ENCODE results near the gene EHBP1. TPM values are rescaled to one million over a fixed set of nuclear protein-coding genes. Genes with fewer than 3 reads are reported as not detected.

The EHBP1 gene
- total RNA-seq, 2 experiments from 2014 or later = 21.4 to 22.3 TPM

DNA sequence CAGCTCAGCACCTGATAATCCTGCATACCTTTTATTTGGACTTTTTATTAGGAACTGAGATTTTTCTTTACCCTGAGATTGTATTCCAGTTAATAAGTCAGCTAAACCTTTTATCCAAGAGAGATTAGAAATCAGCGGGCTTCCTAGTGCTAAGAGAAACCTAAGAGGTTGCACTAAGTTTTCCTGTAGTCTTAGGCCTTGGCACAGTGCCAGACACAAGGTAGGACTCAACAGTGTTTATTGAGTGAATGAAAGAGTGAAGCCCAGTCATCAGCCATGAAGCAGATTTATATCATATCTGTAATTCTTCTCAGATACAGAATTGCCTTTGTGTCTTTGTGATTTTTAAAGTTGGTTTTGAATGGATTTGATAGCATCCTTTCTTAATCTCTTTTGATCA lies 358.7 kb downstream of the EHBP1 start:
- Mint-ChIP-seq H3K36me3 (ENCODE audit: low read depth) (no peaks in the 10 kb centered on the region), H3K27ac (no peak overlapping the region), H3K27me3 (peaks cover 77% of the 10 kb centered on the region), H3K4me1 (ENCODE audit: low read depth) (peaks cover 6% of the 10 kb centered on the region), H3K9me3 (peaks cover 3% of the 10 kb centered on the region), H3K4me3 (no peak overlapping the region)
- ChIA-PET CTCF (interaction anchor here (0.5 kb wide), 1 partner anchor 20 kb away, joined by 3 read pairs; no protein-coding TSS in a partner anchor), POLR2A (no interaction called here)
- TF ChIP-seq, protein P1, sequence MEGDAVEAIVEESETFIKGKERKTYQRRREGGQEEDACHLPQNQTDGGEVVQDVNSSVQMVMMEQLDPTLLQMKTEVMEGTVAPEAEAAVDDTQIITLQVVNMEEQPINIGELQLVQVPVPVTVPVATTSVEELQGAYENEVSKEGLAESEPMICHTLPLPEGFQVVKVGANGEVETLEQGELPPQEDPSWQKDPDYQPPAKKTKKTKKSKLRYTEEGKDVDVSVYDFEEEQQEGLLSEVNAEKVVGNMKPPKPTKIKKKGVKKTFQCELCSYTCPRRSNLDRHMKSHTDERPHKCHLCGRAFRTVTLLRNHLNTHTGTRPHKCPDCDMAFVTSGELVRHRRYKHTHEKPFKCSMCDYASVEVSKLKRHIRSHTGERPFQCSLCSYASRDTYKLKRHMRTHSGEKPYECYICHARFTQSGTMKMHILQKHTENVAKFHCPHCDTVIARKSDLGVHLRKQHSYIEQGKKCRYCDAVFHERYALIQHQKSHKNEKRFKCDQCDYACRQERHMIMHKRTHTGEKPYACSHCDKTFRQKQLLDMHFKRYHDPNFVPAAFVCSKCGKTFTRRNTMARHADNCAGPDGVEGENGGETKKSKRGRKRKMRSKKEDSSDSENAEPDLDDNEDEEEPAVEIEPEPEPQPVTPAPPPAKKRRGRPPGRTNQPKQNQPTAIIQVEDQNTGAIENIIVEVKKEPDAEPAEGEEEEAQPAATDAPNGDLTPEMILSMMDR (IDR thresholded peaks at IDR 0.05) = no peak
- H3K4me3 ChIP-seq (ENCODE audit: low read length) = no peak overlapping the region
- peaks cover 3 to 5% of the 10 kb centered on the region in 2 experiments for H3K9me3 ChIP-seq (ENCODE audit: control insufficient read depth in 1 of 2, insufficient read depth in 1 of 2, low read length in 2 of 2)
- no peak overlapping the region for H3K27ac ChIP-seq (ENCODE audit: low read depth in 1 of 2, low read length in 2 of 2)
- H3K4me1 ChIP-seq (ENCODE audit: insufficient read depth, low read length) = peaks cover 7% of the 10 kb centered on the region
- intact Hi-C loops (cut with DNase I, micrococcal nuclease) = no loop called here
- H3K27me3 ChIP-seq (ENCODE audit: control insufficient read depth in 1 of 2, insufficient read depth in 2 of 2, low read length in 2 of 2) = peaks cover 9 to 62% of the 10 kb centered on the region in 2 experiments
- no peaks in the 10 kb centered on the region for H3K36me3 ChIP-seq (ENCODE audit: insufficient read depth, low read length)
- DNase-seq = no peak
- no peak for ATAC-seq (ENCODE audit: poor library complexity)

DNA sequence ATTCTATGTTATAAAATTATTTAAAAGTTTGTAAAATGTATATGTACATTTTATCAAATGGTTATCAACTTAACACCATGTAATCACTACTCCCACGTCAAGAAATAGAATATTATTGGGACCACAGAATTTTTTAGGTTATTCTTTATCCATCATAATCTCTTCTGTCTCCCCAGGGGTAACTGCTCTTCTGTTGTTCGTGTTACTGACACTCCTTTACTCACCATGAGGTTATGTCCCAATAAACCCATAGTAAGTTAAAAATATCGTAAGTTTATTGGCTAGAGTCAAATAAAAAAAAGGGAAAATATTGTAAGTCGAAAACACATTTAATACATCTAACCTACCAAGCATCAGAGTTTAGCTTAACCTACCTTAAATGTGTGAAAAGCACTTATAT lies 359.1 kb downstream of the EHBP1 start:
- CTCF ChIA-PET = no interaction called here
- no peak overlapping the region for H3K27ac ChIP-seq (ENCODE audit: low read depth in 1 of 2, low read length in 2 of 2)
- no peak overlapping the region for H3K4me3 Mint-ChIP-seq
- H3K4me1 ChIP-seq (ENCODE audit: insufficient read depth, low read length) = peaks cover 3% of the 10 kb centered on the region
- H3K36me3 ChIP-seq (ENCODE audit: insufficient read depth, low read length) = no peaks in the 10 kb centered on the region
- POLR2A ChIA-PET = no interaction called here
- no peaks in the 10 kb centered on the region for H3K36me3 Mint-ChIP-seq (ENCODE audit: low read depth)
- peaks cover 77% of the 10 kb centered on the region for H3K27me3 Mint-ChIP-seq
- H3K4me3 ChIP-seq (ENCODE audit: low read length) = no peak overlapping the region
- H3K27ac Mint-ChIP-seq = no peak overlapping the region
- peaks cover 5 to 58% of the 10 kb centered on the region in 2 experiments for H3K27me3 ChIP-seq (ENCODE audit: control insufficient read depth in 1 of 2, insufficient read depth in 2 of 2, low read length in 2 of 2)
- DNase-seq = no peak
- peaks cover 6% of the 10 kb centered on the region for H3K4me1 Mint-ChIP-seq (ENCODE audit: low read depth)
- intact Hi-C loops (cut with DNase I, micrococcal nuclease) = no loop called here
- no peak for ATAC-seq (ENCODE audit: poor library complexity)
- TF ChIP-seq, protein P1 (IDR thresholded peaks at IDR 0.05) = no peak
- peaks cover 3 to 4% of the 10 kb centered on the region in 2 experiments for H3K9me3 ChIP-seq (ENCODE audit: control insufficient read depth in 1 of 2, insufficient read depth in 1 of 2, low read length in 2 of 2)
- peaks cover 3% of the 10 kb centered on the region for H3K9me3 Mint-ChIP-seq

DNA sequence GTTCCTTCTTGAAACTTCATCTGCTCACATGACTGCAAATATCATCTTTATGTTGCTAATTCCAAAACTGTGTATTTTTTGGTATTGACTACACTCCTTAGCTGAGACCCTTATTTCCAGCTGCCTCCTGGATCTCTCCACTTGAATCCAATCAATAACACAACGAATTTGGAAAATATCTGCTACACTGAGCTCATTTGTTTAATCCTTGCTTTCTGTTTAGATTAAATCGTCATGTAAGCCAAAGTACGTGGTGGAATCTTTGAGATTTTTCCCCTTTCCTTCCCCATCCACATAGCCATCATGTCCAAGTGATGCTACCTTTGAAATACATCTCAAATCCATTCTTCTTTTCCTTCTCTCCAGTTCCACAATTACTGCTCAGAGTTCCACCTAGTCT lies 360.8 kb downstream of the EHBP1 start:
- ChIA-PET CTCF (no interaction called here), POLR2A (no interaction called here)
- Mint-ChIP-seq H3K9me3 (peaks cover 3% of the 10 kb centered on the region), H3K4me3 (no peak overlapping the region), H3K27ac (no peak overlapping the region), H3K27me3 (peaks cover 65% of the 10 kb centered on the region), H3K36me3 (ENCODE audit: low read depth) (no peaks in the 10 kb centered on the region), H3K4me1 (ENCODE audit: low read depth) (no peaks in the 10 kb centered on the region)
- ATAC-seq (ENCODE audit: poor library complexity) (no peak), DNase-seq (no peak)
- Histone ChIP-seq H3K36me3 (ENCODE audit: insufficient read depth, low read length) (no peaks in the 10 kb centered on the region), H3K4me3 (ENCODE audit: low read length) (no peak overlapping the region), H3K27ac (ENCODE audit: low read depth in 1 of 2, low read length in 2 of 2) (no peak overlapping the region), H3K4me1 (ENCODE audit: insufficient read depth, low read length) (no peaks in the 10 kb centered on the region), H3K9me3 (ENCODE audit: control insufficient read depth in 1 of 2, insufficient read depth in 1 of 2, low read length in 2 of 2) (peaks cover 3% of the 10 kb centered on the region in 2 experiments), H3K27me3 (ENCODE audit: control insufficient read depth in 1 of 2, insufficient read depth in 2 of 2, low read length in 2 of 2) (peaks cover 0 to 45% of the 10 kb centered on the region in 2 experiments)
- TF ChIP-seq, protein P1 (IDR thresholded peaks at IDR 0.05) = no peak
- intact Hi-C loops (cut with DNase I, micrococcal nuclease) = no loop called here

All from CD4-positive, alpha-beta T cell (primary cell).